Natural killer cell (primary cell): ENCODE results near the gene BCL2L15. TPM values are rescaled to one million over a fixed set of nuclear protein-coding genes. Genes with fewer than 3 reads are reported as not detected.

Experiments
- ATAC-seq, 3 donors: fragments of 150-1000 bp in 2 of 3; fragments of 200-7000 bp in 1 of 3; cut with Tn5 transposase; 1 replicate in 1 of 3; 2 replicates in 2 of 3; pipeline ENCODE4 v1.10.0; 2021; ENCODE audit warnings: mild to moderate bottlenecking in 2 of 3, moderate library complexity in 2 of 3
- DNase-seq, 2 donors: peaks; one replicate each; pipeline versions ENCODE4 v3.0.0 to v3.0.0-alpha.2; 2013 to 2021; ENCODE audit warnings: mixed read lengths in 1 of 2
- H3K27ac ChIP-seq: one replicate; pipeline ENCODE4 v1.5.1; 2013; ENCODE audit warnings: mild to moderate bottlenecking, low read length
- H3K27me3 ChIP-seq: one replicate; pipeline ENCODE4 v1.6.1; 2013; ENCODE audit warnings: low read length; ENCODE audit not compliant: control insufficient read depth, insufficient read depth
- H3K36me3 ChIP-seq: one replicate; pipeline ENCODE4 v1.6.1; 2013; ENCODE audit warnings: low read length; ENCODE audit not compliant: control insufficient read depth, insufficient read depth
- H3K4me1 ChIP-seq: one replicate; pipeline ENCODE4 v1.6.1; 2013; ENCODE audit warnings: low read length; ENCODE audit not compliant: control insufficient read depth, insufficient read depth
- H3K4me3 ChIP-seq: one replicate; pipeline ENCODE4 v1.5.1; 2013; ENCODE audit warnings: low read length
- H3K9me3 ChIP-seq: one replicate; pipeline ENCODE4 v1.6.1; 2013; ENCODE audit warnings: low read length; ENCODE audit not compliant: control insufficient read depth, insufficient read depth
- H3K27ac Mint-ChIP-seq, 2 donors: one replicate each; pipeline ENCODE4 v1.8.0; 2022; ENCODE audit warnings: mild to moderate bottlenecking in 2 of 2, mixed read lengths in 2 of 2, moderate library complexity in 1 of 2
- H3K27me3 Mint-ChIP-seq, 2 donors: one replicate each; pipeline ENCODE4 v1.8.0; 2022; ENCODE audit warnings: low read depth in 2 of 2, mixed read lengths in 2 of 2
- H3K36me3 Mint-ChIP-seq: one replicate; pipeline ENCODE4 v1.8.0; 2022; ENCODE audit warnings: mixed read lengths
- H3K4me1 Mint-ChIP-seq, 2 donors: one replicate each; pipeline ENCODE4 v1.8.0; 2022; ENCODE audit warnings: mixed read lengths in 2 of 2
- H3K4me3 Mint-ChIP-seq: one replicate; pipeline ENCODE4 v1.8.0; 2022; ENCODE audit warnings: mild to moderate bottlenecking, moderate library complexity, mixed read lengths
- H3K9me3 Mint-ChIP-seq, 2 donors: one replicate each; pipeline ENCODE4 v1.8.0; 2022; ENCODE audit warnings: mixed read lengths in 2 of 2
- CTCF ChIP-seq: fragments of 200-600 bp; IDR thresholded peaks from one replicate; pipeline ENCODE4 v1.8.0; 2022; ENCODE audit warnings: antibody characterized with exemption
- WGBS: methylation state at CpG from one replicate; pipeline ENCODE4 v1.1.7; 2013; ENCODE audit warnings: missing lambda C conversion rate; ENCODE audit not compliant: insufficient coverage; 5-methylcytosine and 5-hydroxymethylcytosine counted together
- intact Hi-C: fragments of 100-400 bp; cut with micrococcal nuclease; formaldehyde crosslinking; loops from one replicate; pipeline ENCODE4 v1.14.2; 2022
- total RNA-seq, 4 donors: library from RNA; stranded (reverse); fragments of 120-200 nt in 1 of 4; gene quantifications; one replicate each; pipeline versions ENCODE4 v1.2.3 to v1.2.4, GENCODE V29; 2013 to 2022

The BCL2L15 gene
- total RNA-seq, 3 donors from 2014 or later (not counting 1 experiment from before 2014, with no cell fraction given) = 0.88 to 2.1 (median 1.5) TPM

- H3K27me3 Mint-ChIP-seq = no peaks in the 10 kb centered on the region
- peaks cover 15% of the 10 kb centered on the region for H3K36me3 Mint-ChIP-seq
- peaks cover 55% of the 10 kb centered on the region for H3K36me3 ChIP-seq
- intact Hi-C loops = no loop called here
- peaks cover 14% of the 10 kb centered on the region in 2 donors for H3K4me1 Mint-ChIP-seq
- H3K27ac Mint-ChIP-seq = peak overlapping the region in 1 of 2 donors; percentile 32
- H3K4me1 ChIP-seq = peaks cover 7% of the 10 kb centered on the region
- DNase-seq (no peak), ATAC-seq (no peak)
- no peaks in the 10 kb centered on the region for H3K9me3 ChIP-seq
- no peak overlapping the region for H3K4me3 ChIP-seq
- no peaks in the 10 kb centered on the region for H3K27me3 ChIP-seq
- no peak for TF ChIP-seq CTCF
- H3K4me3 Mint-ChIP-seq = no peak overlapping the region
- no peaks in the 10 kb centered on the region for H3K9me3 Mint-ChIP-seq
- H3K27ac ChIP-seq = no peak overlapping the region
- no CpG with 5 or more reads among the region's 2 CpGs for WGBS
Observed at GRCh38 chr1:113846391-113847035, 40.9 kb downstream of the BCL2L15 start.

- H3K36me3 Mint-ChIP-seq = peaks cover 23% of the 10 kb centered on the region
- ATAC-seq (no peak), DNase-seq (no peak)
- no peaks in the 10 kb centered on the region for H3K4me1 ChIP-seq
- H3K4me3 ChIP-seq = no peak overlapping the region
- peaks cover 65% of the 10 kb centered on the region for H3K36me3 ChIP-seq
- H3K27me3 ChIP-seq = no peaks in the 10 kb centered on the region
- H3K9me3 ChIP-seq = no peaks in the 10 kb centered on the region
- H3K27ac Mint-ChIP-seq = peak overlapping the region in 1 of 2 donors; percentile 66
- H3K4me3 Mint-ChIP-seq = no peak overlapping the region
- intact Hi-C loops = loop anchor here (5.0 kb wide), 2 partner anchors 36 to 446 kb away; partner anchors contain the start of gene PTPN22
- no peaks in the 10 kb centered on the region for H3K9me3 Mint-ChIP-seq
- no peaks in the 10 kb centered on the region for H3K4me1 Mint-ChIP-seq
- H3K27me3 Mint-ChIP-seq = no peaks in the 10 kb centered on the region
- H3K27ac ChIP-seq = no peak overlapping the region
- 100% methylated on average over 1 of the region's 1 CpG for WGBS
- no peak for TF ChIP-seq CTCF
Observed at GRCh38 chr1:113836534-113836933, 50.8 kb downstream of the BCL2L15 start.

- H3K27me3 ChIP-seq = no peaks in the 10 kb centered on the region
- WGBS = no CpG with 5 or more reads among the region's 4 CpGs
- Mint-ChIP-seq H3K4me1 (no peaks in the 10 kb centered on the region), H3K9me3 (no peaks in the 10 kb centered on the region), H3K36me3 (peaks cover 20% of the 10 kb centered on the region), H3K27ac (peak overlapping the region in 1 of 2 donors; percentile 66), H3K4me3 (no peak overlapping the region), H3K27me3 (no peaks in the 10 kb centered on the region)
- H3K4me3 ChIP-seq = no peak overlapping the region
- no peaks in the 10 kb centered on the region for H3K4me1 ChIP-seq
- ATAC-seq = peak in 2 of 3 donors; percentile 53 to 67
- H3K36me3 ChIP-seq = peaks cover 68% of the 10 kb centered on the region
- no peaks in the 10 kb centered on the region for H3K9me3 ChIP-seq
- peak; percentile 74 for TF ChIP-seq CTCF
- H3K27ac ChIP-seq = no peak overlapping the region
- DNase-seq = peak in 1 of 2 donors; percentile 83
- intact Hi-C loops = loop anchor here (1.0 to 5.0 kb wide), 4 partner anchors 37 to 447 kb away; partner anchors contain the start of genes DCLRE1B, HIPK1 and PTPN22
Observed at GRCh38 chr1:113835686-113836290, 51.6 kb downstream of the BCL2L15 start.
